Osteoblast (primary cell): ENCODE data around the gene SYNE3. TPM values are rescaled to one million over a fixed set of nuclear protein-coding genes. Genes with fewer than 3 reads are reported as not detected.

Experiments
- DNase-seq: peaks from one replicate; pipeline ENCODE4 v3.0.0; 2011; ENCODE audit warnings: low spot score, mixed read lengths; ENCODE audit not compliant: insufficient read length; ENCODE audit errors: missing footprints
- H2AFZ ChIP-seq: 2 replicates; pipeline ENCODE4 v1.6.0; 2011; ENCODE audit warnings: mild to moderate bottlenecking, low read length
- H3K27ac ChIP-seq: 2 replicates; pipeline ENCODE4 v1.5.1; 2011; ENCODE audit warnings: mild to moderate bottlenecking, low read depth, low read length, moderate library complexity
- H3K27me3 ChIP-seq: 2 replicates; pipeline ENCODE4 v1.6.0; 2012; ENCODE audit warnings: mild to moderate bottlenecking, control low read depth, inconsistent platforms, low read length, moderate library complexity; ENCODE audit not compliant: insufficient read depth
- H3K36me3 ChIP-seq: 2 replicates; pipeline ENCODE4 v1.5.1; 2011; ENCODE audit warnings: mild to moderate bottlenecking, low read length, control low read depth, moderate library complexity; ENCODE audit not compliant: insufficient read depth
- H3K4me1 ChIP-seq: 2 replicates; pipeline ENCODE4 v1.5.1; 2011; ENCODE audit warnings: mild to moderate bottlenecking, low read length, control low read depth, moderate library complexity; ENCODE audit not compliant: insufficient read depth
- H3K4me2 ChIP-seq: 2 replicates; pipeline ENCODE4 v1.6.0; 2011; ENCODE audit warnings: mild to moderate bottlenecking, low read length; ENCODE audit not compliant: insufficient read depth
- H3K4me3 ChIP-seq: fragments of 200-600 bp; sonication (generic); 3 replicates; pipeline ENCODE4 v1.5.1; 2012; ENCODE audit warnings: mild to moderate bottlenecking, low read length, inconsistent platforms; ENCODE audit not compliant: insufficient read depth
- H3K79me2 ChIP-seq: 2 replicates; pipeline ENCODE4 v1.6.0; 2012; ENCODE audit warnings: mild to moderate bottlenecking, low read length, control low read depth, inconsistent platforms; ENCODE audit not compliant: insufficient read depth
- H3K9me3 ChIP-seq: 2 replicates; pipeline ENCODE4 v1.5.1; 2011; ENCODE audit warnings: low read depth, low read length, control low read depth
- H4K20me1 ChIP-seq: 2 replicates; pipeline ENCODE4 v1.6.0; 2012; ENCODE audit warnings: mild to moderate bottlenecking, low read length, control low read depth; ENCODE audit not compliant: insufficient read depth
- total RNA-seq: library from RNA; depleted of rRNA; stranded (reverse); fragments of >200 nt; gene quantifications from 2 replicates; pipeline ENCODE4 v1.2.3, GENCODE V29; 2012
- TF ChIP-seq, protein P1 (sequence below): IDR thresholded peaks from 2 replicates; pipeline ENCODE4 v1.5.1; 2011; ENCODE audit warnings: mild to moderate bottlenecking, low read depth, low read length, moderate library complexity; ENCODE audit errors: extremely low read depth

Gene SYNE3
- total RNA-seq, 1 donor, result 23.9 TPM

DNA sequence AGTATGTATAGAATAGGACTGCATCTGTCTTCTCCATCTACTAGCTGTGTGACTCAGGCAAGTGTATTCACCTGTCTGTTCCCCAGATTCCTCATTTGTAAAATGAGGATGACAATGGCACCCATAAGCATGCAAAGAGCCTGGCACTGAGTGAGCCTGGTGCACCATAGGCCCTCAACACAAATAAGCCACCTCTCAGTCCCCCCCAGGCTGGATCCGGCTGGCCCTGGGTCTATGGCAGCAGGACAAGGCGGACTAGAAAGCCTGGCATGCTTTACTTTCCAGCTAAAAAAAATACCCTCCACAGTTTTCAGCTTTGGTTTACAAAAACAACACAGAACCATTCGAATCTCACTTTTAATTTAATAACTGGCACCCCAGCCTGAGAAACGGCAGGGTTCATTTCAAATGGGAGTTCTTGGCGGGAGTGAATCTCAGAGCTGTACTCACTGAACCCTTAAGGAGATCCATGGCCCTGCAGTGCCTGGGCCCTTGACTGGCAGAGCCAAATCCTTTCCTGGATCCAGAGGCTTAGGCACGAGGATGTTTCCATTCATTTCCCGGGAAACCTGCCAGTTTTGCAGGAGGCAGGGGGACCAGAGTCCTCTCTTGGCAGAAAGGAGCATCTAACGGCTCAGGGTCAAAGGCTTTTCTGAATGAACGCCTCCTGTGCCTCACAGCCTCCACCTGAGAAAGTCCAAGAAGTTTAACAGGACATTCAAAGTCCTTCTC lies 17.7 kb downstream of the SYNE3 start:
- TF ChIP-seq, protein P1, sequence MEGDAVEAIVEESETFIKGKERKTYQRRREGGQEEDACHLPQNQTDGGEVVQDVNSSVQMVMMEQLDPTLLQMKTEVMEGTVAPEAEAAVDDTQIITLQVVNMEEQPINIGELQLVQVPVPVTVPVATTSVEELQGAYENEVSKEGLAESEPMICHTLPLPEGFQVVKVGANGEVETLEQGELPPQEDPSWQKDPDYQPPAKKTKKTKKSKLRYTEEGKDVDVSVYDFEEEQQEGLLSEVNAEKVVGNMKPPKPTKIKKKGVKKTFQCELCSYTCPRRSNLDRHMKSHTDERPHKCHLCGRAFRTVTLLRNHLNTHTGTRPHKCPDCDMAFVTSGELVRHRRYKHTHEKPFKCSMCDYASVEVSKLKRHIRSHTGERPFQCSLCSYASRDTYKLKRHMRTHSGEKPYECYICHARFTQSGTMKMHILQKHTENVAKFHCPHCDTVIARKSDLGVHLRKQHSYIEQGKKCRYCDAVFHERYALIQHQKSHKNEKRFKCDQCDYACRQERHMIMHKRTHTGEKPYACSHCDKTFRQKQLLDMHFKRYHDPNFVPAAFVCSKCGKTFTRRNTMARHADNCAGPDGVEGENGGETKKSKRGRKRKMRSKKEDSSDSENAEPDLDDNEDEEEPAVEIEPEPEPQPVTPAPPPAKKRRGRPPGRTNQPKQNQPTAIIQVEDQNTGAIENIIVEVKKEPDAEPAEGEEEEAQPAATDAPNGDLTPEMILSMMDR, result no peak
- Histone ChIP-seq H2AFZ (no peak overlapping the region), H3K4me1 (peaks cover 29% of the 10 kb centered on the region), H3K79me2 (peaks cover 48% of the 10 kb centered on the region), H3K36me3 (no peaks in the 10 kb centered on the region), H3K27me3 (no peaks in the 10 kb centered on the region), H3K4me2 (no peak overlapping the region), H3K9me3 (no peaks in the 10 kb centered on the region), H3K27ac (no peak overlapping the region), H3K4me3 (no peak overlapping the region), H4K20me1 (no peaks in the 10 kb centered on the region)
- no peak for DNase-seq

DNA sequence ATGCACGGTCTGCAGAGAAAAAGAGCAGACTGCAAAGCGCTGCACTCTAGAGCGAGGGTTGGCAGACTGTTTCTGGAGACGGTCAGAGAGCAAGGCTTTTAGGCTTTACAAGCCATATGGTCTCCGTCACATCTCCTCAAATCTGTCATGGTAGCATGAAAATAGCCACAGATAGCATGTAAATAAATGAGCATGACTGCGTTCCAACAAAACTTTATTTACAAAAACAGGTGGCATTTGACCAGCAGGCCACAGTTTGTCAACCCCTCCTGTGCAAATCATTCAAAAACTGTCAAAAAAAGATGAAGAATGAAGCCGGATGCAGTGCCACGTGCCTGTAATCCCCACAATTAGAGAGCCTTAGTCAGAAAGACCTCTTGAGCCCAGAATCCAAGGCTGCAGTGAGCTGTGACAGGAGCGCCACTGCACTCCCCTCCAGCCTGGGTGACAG lies 18.9 kb downstream of the SYNE3 start:
- Histone ChIP-seq H3K4me2 (no peak overlapping the region), H3K79me2 (peaks cover 41% of the 10 kb centered on the region), H3K36me3 (no peaks in the 10 kb centered on the region), H3K4me3 (no peak overlapping the region), H3K27me3 (no peaks in the 10 kb centered on the region), H3K9me3 (no peaks in the 10 kb centered on the region), H4K20me1 (no peaks in the 10 kb centered on the region), H2AFZ (no peak overlapping the region), H3K27ac (no peak overlapping the region), H3K4me1 (peaks cover 27% of the 10 kb centered on the region)
- DNase-seq, result no peak
- TF ChIP-seq, protein P1, result no peak

DNA sequence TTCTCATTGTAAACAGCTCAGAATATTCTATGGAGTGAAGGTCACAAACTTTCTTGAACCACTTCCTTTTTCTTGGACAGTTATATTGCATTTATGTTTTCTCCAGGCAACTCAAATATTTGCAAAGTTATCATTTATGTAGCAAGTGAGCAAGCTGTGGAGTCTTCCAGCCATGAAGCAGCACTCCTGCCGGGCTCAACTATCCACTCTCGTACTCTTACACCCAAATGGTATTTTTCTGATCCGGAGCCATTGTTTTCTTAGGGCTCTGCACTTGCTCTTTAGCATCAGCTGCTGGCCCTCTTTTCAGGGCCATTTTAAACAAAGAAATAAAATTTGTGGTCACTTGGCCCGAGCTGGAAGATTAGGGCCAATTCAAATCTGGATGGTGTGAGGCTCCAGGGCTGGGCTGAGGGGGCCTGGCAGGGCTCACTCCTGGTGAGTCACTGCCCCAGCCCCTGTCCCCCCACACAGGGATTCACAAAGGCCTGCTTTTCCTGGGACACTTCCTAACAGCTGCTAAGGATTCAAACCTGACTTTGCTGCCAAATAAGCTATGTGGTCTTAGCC lies 19.7 kb downstream of the SYNE3 start:
- no peak overlapping the region for H3K4me3 ChIP-seq
- peaks cover 34% of the 10 kb centered on the region for H3K79me2 ChIP-seq
- TF ChIP-seq, protein P1, result no peak
- H3K27ac ChIP-seq, result peak overlapping the region; percentile 3
- no peaks in the 10 kb centered on the region for H3K9me3 ChIP-seq
- H3K4me2 ChIP-seq, result no peak overlapping the region
- no peaks in the 10 kb centered on the region for H3K36me3 ChIP-seq
- peak; percentile 82 for DNase-seq
- H2AFZ ChIP-seq, result peak overlapping the region; percentile 7
- H3K27me3 ChIP-seq, result no peaks in the 10 kb centered on the region
- peaks cover 27% of the 10 kb centered on the region for H3K4me1 ChIP-seq
- H4K20me1 ChIP-seq, result no peaks in the 10 kb centered on the region

DNA sequence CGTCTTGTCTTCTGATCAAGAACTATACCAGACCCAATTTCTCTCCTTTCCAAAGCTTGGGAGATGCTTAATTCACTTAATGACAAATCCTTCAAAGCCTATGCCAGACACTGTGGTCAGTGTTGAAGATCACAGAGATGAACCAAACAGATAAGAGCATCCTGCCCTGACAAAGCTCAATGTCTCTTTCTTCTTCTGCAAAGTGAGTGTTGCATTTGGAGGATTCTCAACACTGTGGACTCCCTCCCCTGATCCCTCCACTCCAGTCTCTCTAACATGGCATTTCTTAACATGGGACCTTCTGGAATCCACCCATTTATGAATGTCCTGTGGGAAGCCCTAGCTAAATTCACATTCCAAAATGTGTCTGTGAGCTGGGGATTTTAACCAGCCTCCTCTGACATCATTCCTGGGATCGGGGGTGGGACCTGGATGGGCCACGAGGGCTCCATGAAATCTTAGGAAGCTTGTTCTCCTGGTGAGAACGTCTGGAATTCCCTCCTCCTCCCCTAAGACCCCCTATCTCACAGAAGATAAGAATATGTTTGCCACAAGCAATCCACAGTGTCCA lies 20.3 kb downstream of the SYNE3 start:
- Histone ChIP-seq H3K27me3 (no peaks in the 10 kb centered on the region), H3K27ac (peak overlapping the region; percentile 3), H3K4me3 (no peak overlapping the region), H3K79me2 (peaks cover 29% of the 10 kb centered on the region), H3K4me2 (no peak overlapping the region), H3K36me3 (no peaks in the 10 kb centered on the region), H3K4me1 (peaks cover 24% of the 10 kb centered on the region), H3K9me3 (no peaks in the 10 kb centered on the region), H4K20me1 (no peaks in the 10 kb centered on the region), H2AFZ (peak overlapping the region; percentile 7)
- DNase-seq, result peak; percentile 80
- TF ChIP-seq, protein P1, result no peak
